Measurements from ENCODE around the gene PEX10. TPM values are rescaled to one million over a fixed set of nuclear protein-coding genes. Genes with fewer than 3 reads are reported as not detected.

PEX10 gene
- total and polyA plus RNA-seq, 10 of the 15 experiments (the other 5 are each of a cell fraction or from before 2014, with no cell fraction given), result 0.24 to 24.9 (median 16.8) TPM; not detected in 1

- TF ChIP-seq BCL3 (IDR thresholded peaks at IDR 0.05; ENCODE audit: borderline replicate concordance, insufficient read depth, low read depth, low read length, poor library complexity, severe bottlenecking) (no peak), CEBPB (IDR thresholded peaks at IDR 0.05; ENCODE audit: borderline replicate concordance in 1 of 2, low read depth in 2 of 2, low read length in 2 of 2) (no peak), RB1 (IDR thresholded peaks at IDR 0.05; ENCODE audit: borderline replicate concordance) (no peak), SMAD5 (IDR thresholded peaks at IDR 0.05; ENCODE audit: low read depth) (no peak), CREM (IDR thresholded peaks at IDR 0.05; ENCODE audit: low read depth) (no peak), DPF2 (IDR thresholded peaks at IDR 0.05) (no peak), FOS (IDR thresholded peaks at IDR 0.05; ENCODE audit: borderline replicate concordance, extremely low read depth, insufficient read length) (no peak), SP1 (IDR thresholded peaks at IDR 0.05; ENCODE audit: low read depth, low read length) (no peak), NR2C2 (IDR thresholded peaks at IDR 0.05; ENCODE audit: borderline replicate concordance, control insufficient read depth, insufficient read length, low read depth) (no peak), MYC (IDR thresholded peaks at IDR 0.05; ENCODE audit: insufficient read depth, insufficient read length, insufficient replicate concordance, low read length, severe bottlenecking) (no peak), SKIL (IDR thresholded peaks at IDR 0.05; ENCODE audit: low read depth, poor library complexity, severe bottlenecking) (no peak)
Observed at GRCh38 chr1:2402420-2402819, 9.9 kb downstream of the PEX10 start (continued).
